Testis (tissue), 2 donors: ENCODE measurements around the gene TMEM42.

ENCODE experiments used
- CTCF ChIP-seq, 3 experiments: fragments of 450-650 bp in 2 of 3; fragments of 200-600 bp in 1 of 3; sonication (generic) in 1 of 3; IDR thresholded peaks; one replicate each; pipeline ENCODE4 v1.5.1; 2016 to 2019; ENCODE audit warnings: antibody characterized with exemption in 3 of 3, mild to moderate bottlenecking in 2 of 3, moderate library complexity in 1 of 3
- POLR2A ChIP-seq: fragments of 450-650 bp; IDR thresholded peaks from one replicate; pipeline ENCODE4 v1.6.1; 2017; ENCODE audit warnings: antibody characterized with exemption, mild to moderate bottlenecking, moderate library complexity

- TF ChIP-seq CTCF (IDR thresholded peaks at IDR 0.05) (no peak), POLR2A (no peak)
Measured at GRCh38 chr3:44896440-44896839, 34.7 kb downstream of the TMEM42 start.
